HL-60/S4 treated with phorbol 12-myristate 13-acetate at 8.2 ng/mL for 4 days and 3 days (cell line): Measurements from ENCODE around the gene HSPB7.
"Not testable (repeated sequence)": the region's sequence is repeated elsewhere in the genome, so short reads cannot be mapped to it uniquely, and the experiment has no call there.

Experiments
- in situ Hi-C: fragments of 300-500 bp; cut with MboI; formaldehyde crosslinking; loops from 2 replicates; pipeline ENCODE4 v1.15.0; 2022; ENCODE audit warnings: low sequenced_read_pairs

Gene HSPB7

DNA sequence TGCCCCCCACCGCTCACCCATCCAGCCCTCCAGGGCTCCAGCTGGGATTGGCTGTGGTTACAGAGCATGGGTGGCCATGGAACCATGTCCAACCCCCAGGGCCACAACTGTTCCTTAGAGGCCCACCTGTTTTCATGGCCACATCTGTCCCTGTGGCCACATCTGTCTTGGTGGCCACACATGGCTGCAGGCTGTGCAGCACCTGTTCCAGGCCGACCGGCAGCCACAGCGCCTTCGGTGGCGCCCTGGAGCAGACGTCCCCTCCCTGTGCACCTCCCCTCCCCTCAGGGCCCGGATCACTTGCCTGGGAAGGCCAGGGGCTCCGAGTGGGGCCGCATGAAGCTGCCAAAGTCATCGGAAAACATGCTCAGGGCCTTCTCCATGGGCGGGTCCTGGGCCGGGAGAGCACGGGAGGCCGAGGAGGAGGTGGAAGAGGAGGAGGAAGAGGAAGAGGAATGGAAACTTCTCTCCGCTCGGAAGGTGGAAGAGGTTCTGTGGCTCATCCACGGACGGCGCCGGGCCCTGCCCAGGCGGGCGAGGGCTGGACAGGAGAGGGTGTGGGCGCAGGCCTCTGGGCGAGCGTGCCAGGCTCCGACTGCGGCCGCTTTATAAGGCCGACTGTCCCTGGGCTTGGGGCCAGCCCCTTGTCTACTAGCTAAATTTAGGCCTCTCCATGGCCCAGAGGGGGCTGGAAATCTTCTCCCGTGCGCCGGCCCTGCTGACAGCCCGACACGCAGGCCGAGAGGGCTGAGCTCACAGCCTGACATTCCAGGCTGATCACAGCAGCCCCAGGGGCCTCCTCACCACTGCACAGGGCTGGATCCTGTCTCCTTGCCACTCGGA lies at the start of gene HSPB7:
Gene HSPB7, minus strand, starts transcription at position 583 of the 843 bp plus-strand sequence. Its CDS starts 80 bp downstream, at position 503.
- in situ Hi-C loops, result no loop called here

DNA sequence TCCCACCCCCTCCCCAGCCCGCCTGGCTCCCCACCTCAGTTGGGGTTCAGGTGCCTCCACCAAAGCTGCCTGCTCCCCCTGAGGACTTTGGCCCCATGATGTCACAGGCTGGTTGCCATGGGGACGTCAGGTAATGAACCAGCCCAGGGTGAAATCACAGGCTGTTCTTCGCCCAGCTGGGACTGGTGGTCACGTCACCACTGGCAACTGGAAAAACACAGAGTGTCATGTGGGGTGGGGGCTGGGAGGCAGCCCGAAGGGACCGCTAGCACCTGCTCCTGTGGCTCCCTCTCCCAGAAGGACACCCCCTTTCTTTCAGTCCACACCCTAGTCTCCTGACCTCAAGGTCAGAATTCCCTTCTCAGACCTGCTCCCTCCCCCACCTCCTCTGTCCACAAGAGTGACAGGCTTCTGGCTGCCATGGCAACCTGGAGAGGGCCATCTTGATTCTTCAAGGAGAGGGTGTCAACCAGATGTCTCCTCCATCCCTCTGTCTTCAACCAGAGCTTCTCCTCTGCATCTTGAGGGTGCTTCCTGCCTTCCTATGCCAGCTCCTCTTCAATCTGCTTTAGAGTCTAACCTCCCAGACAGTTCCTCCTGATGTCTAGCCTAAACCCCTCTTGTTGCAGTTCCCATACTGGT lies 49.4 kb upstream of the HSPB7 start:
- in situ Hi-C loops, result no loop called here

DNA sequence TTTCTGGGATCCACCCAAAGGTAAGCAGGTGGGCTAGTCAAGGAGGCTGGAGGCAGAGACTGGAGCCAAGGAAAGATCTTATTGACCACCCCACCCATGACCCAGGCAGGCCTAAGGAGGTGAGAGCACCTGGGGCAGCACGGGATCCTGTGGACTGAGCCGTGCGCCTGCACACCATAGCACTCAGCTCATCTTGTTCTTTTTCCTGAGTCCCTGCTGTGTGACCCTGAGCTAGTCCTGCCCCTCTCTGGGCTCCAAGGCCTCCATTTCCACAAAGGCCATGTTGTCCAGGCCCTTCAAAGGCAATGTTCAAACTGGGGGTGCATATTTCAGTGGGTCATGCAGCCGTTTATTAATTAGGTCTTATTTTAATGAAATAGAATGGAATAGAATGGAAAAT lies 48.4 kb upstream of the HSPB7 start:
- in situ Hi-C loops, result no loop called here

- in situ Hi-C loops, result no loop called here
Observed at GRCh38 chr1:16065269-16065576, 47.4 kb upstream of the HSPB7 start.

DNA sequence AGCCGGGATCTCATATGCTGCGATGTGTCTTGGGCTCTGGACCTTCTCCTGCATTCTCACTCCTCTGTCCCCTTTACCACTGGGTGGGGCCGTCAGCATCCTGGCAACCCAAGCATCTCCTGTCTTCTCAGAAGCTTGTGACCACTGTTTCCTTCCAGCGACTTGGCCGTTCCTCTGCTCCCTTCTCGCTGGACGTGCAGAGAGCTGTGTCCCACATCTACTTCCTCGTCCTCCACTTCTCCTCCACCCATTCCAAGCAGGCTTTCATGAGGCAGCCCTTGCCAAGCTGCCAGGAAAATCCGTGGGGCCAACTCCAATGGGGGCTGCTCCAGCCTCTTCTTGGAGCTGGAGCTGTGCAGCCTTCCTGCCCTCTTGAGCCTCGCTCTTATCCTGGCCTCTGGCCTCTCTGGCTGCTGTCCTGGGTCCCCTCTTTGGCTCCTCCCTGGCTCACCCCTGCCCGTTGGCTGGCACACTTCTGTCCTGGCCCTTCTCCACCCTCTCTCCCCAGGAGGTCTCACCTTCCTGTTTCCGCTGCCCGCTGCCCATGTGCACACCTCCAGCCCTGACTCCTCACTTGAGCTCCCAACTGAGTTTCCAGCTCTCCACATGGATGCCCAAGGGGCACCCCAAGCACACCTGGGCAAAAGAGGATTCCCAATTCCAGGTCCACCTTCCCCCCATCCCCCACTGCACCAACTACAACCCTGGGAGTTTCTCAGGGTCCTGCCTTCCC lies 46.9 kb upstream of the HSPB7 start:
- in situ Hi-C loops, result no loop called here

- in situ Hi-C loops, result no loop called here
Observed at GRCh38 chr1:16063921-16064320, 46.1 kb upstream of the HSPB7 start.

DNA sequence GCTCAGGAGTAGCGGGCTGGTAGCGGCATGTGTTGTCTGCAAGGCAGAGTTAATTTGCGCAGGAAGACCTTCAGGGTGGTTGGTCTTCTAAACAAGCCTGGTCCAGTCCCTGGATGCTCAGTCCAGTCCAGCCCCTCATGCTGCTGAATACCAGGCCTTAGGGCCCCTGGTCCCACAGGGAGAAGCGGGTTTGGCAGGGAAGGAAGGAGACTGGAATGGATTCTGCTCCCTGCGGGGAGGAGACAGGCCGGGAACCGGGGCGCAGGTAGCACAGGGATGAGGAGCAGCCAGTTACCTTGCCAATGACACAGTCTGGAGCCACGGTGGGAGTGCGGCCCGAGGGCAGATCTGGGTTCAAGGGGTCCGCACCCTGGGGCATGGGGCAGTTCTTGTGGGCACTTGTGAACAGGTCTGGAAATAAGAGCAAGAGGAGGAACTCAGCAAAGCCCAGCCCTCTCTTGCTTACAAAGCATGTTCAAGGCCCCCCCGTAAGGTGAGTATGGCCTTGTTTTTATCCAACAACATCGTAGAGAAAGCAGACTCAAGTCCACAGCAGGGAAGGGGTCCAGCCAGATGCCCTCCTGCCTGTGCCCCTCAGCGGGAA lies 45.5 kb upstream of the HSPB7 start:
- in situ Hi-C loops, result no loop called here

DNA sequence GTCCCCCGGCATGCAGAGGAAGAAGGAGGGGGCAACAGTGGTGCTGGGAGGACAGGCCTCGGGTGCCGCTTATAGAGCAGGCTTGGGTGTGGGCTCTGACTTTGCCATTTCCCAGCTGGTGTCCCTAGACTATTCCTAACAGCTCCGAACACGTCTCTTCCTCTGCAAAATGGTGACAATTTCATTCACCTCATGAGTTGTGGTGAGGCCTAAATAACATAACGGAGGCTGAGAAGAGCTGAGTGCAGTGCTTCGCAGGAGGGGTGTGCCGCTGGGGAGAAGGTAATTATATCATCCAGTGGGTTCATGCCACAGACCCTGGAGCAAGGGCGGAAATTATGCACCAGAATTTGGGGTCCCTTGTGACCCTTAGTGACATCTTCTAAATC lies 44.8 kb upstream of the HSPB7 start:
- in situ Hi-C loops, result not testable (repeated sequence)

DNA sequence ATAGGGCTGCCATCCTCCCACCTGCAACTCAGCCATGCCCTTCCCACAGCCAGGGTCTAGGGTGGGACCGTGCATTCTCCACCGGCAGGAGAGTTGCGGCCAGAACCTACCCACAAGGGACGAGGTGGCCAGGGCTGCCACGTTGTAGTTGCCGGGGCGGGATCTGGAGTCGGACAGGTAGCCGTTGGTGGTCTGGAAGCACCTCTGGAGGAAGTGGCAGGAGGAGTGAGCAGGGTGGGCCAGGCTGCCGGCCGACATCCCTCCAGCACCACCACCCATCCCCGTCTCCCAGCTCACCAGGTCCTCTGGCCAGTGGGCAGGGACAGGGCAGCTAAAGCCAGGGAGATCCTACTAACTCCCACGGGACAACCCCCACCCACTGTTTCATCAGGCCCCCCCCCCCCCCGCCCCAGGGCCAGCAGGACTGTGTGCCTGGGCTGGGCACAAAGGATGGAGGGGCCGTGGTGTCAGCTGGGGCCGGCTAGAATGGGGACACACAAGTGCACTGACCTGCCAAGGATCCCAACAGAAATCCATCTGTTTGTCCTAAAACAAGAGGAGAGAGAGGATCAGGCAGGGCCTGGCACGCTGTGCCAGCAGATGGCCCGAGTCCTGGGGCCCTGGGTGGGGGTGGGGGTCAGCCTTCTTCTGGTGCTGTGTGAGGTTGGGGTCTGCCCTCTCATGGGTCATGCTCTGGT lies 44.3 kb upstream of the HSPB7 start:
- in situ Hi-C loops, result not testable (repeated sequence)

- in situ Hi-C loops, result no loop called here
Observed at GRCh38 chr1:16061266-16061665, 43.4 kb upstream of the HSPB7 start.

- in situ Hi-C loops, result not testable (repeated sequence)
Observed at GRCh38 chr1:16058394-16059120, 40.7 kb upstream of the HSPB7 start.

- in situ Hi-C loops, result not testable (repeated sequence)
Observed at GRCh38 chr1:16057314-16057915, 39.6 kb upstream of the HSPB7 start.

- in situ Hi-C loops, result not testable (repeated sequence)
Observed at GRCh38 chr1:16056521-16056912, 38.7 kb upstream of the HSPB7 start.

DNA sequence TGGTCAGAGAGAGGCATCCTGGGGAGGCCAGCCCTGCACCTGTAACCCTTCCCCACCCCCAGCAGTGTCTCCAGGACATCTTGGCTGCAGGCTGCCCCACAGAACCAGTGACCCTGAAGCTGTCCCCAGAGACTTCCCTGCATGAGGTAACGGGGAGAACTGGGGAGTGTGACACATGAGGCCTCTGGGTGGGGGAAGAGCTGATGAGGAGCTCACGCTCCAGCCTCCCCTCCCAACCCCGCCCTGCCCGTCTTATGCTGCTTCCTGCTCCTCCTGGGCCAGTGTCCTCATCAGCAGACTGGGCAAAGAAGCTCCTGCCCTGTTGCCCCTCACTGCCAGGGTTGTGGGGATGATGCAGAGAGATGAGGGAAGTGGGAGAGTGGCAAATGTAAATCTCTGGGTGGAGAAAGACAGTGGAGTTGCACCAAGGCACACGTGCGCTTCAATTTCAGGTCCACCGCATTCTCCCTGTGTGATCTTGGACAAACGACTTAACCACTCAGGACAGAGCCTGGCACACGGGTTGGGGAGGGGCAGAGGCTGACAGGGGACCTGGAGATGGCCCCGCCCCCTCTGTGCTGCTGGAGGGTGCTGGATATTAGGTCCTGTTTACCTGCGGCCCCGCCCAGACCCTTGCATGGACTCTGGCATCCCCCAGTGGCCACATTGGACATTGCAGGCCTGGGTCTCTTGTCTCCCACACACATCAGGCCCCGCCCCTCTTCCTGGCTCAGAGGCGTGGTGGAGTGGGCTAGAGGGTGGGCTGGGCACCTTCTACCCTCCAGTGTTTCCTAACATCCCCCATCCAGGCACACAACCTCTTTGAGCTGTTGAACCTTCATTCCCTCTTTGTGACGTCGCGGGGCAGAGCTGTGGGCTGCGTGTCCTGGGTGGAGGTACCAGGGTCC lies 38.0 kb upstream of the HSPB7 start:
- in situ Hi-C loops, result no loop called here

GRCh38 chr1:16054598-16055540 lies 37.0 kb upstream of the HSPB7 start:
- in situ Hi-C loops, result no loop called here

DNA sequence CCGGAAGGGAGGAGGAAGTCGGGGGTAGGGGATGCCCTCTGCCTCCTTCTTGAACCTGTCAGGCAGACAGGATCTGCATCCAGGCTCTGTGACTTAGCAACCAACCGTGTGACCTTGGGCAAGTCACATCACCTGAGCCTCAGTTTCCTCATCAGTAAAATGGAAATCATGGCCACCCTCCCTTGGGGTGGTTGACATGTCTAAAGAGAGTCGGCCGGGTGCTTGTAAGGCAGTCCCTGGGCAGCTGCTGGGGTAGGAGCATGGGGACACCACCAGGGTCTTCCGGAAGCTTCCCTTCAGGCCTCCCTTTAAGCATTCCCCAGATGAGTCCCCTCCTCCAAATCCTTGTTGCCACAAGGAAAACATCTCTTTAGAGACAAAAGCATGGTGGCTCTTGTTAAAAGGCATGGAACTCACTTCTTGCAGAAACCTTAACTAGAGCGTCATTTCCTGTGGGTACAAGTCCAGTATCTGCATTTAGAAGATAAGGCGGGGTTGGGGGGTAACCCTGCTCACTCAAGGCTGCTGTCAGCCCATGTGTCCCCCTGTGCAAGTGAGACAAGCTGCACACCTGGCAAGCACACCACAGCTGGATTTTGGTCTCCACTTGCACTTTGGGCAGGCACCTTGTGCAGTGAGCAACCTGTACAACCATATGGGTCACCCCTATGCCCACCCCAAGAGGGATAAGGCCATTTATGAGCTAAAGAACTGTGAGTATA lies 36.1 kb upstream of the HSPB7 start:
- in situ Hi-C loops, result no loop called here

DNA sequence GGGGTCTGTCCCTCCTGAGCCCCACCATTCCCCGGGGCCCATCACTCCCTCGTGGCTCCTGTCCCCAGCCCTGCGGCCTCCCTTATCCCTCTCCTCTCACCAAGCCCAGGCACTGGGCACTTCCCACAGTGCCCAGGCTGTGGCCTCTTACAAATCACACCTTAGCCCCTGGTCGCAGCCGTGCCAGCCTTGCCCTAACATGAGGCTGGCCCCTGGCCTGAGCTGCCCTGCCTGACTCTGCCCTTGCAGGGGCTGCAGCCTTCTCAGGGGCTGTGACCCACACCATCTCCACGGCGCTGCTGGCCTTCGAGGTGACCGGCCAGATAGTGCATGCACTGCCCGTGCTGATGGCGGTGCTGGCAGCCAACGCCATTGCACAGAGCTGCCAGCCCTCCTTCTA lies 34.1 kb upstream of the HSPB7 start:
- in situ Hi-C loops, result not testable (repeated sequence)
